Pancreas (tissue), 10 donors: Measurements from ENCODE around the gene PEX14. TPM values are rescaled to one million over a fixed set of nuclear protein-coding genes. Genes with fewer than 3 reads are reported as not detected.

ENCODE experiments used
- ATAC-seq, 4 donors: fragments of 200-7000 bp; cut with Tn5 transposase; one replicate each; pipeline versions ENCODE4 v1.8.0 to v1.9.1; 2020; ENCODE audit warnings: mild to moderate bottlenecking in 4 of 4, moderate library complexity in 4 of 4
- DNase-seq, 6 donors: peaks; one replicate each; pipeline ENCODE4 v3.0.0-alpha.2; 2020
- FAIRE-seq: peaks from 2 replicates; lab custom pipeline; 2012; peaks lifted over from hg19 to GRCh38; lab: Jason Lieb, UNC
- H3K27ac ChIP-seq, 4 donors: fragments of 200-600 bp; sonication (generic); 1 replicate in 3 of 4; 2 replicates in 1 of 4; pipeline versions ENCODE4 v1.5.0 to v1.8.0; 2020
- H3K27me3 ChIP-seq, 4 donors: fragments of 200-600 bp; one replicate each; pipeline ENCODE4 v1.8.0; 2021
- H3K36me3 ChIP-seq, 3 donors: fragments of 200-600 bp; sonication (generic) in 1 of 3; one replicate each; pipeline versions ENCODE4 v1.5.0 to v1.8.0; 2020 to 2021
- H3K4me1 ChIP-seq, 3 donors: fragments of 200-600 bp; one replicate each; pipeline ENCODE4 v1.8.0; 2021
- H3K4me3 ChIP-seq, 4 donors: fragments of 200-600 bp; sonication (generic) in 2 of 4; one replicate each; pipeline versions ENCODE4 v1.5.0 to v1.8.0; 2020 to 2021
- H3K9me3 ChIP-seq, 4 donors: fragments of 200-600 bp; one replicate each; pipeline ENCODE4 v1.8.0; 2021
- WGBS, 2 donors: extraction: QIAGEN DNeasy Blood & Tissue Kit; methylation state at CpG; one replicate each; pipeline ENCODE4 v1.1.7; 2013; 5-methylcytosine and 5-hydroxymethylcytosine counted together
- intact Hi-C, 3 donors: fragments of 100-400 bp; cut with DNase I; formaldehyde crosslinking; loops; one replicate each; pipeline versions ENCODE4 v1.11.1 to v1.14.2; 2022
- polyA plus RNA-seq, 2 donors: library from polyadenylated mRNA; stranded (reverse); fragments of 200-250 nt; gene quantifications; one replicate each; pipeline ENCODE4 v1.2.3, GENCODE V29; 2013
- total RNA-seq, 6 donors: library from RNA; stranded (reverse); fragmentation: NEBNext Ultra II Directional in 4 of 6; extraction: Animal tissue kit (Norgen Biotek cat#: 25700) in 4 of 6; gene quantifications; one replicate each; pipeline versions ENCODE4 v1.2.1 to v1.2.4, GENCODE V29; 2021 to 2023
- TF ChIP-seq, protein P1 (sequence below), 4 donors: fragments of 200-600 bp; sonication (generic) in 3 of 4; IDR thresholded peaks; one replicate each; pipeline versions ENCODE4 v1.5.0 to v1.8.0; 2021; ENCODE audit warnings: antibody characterized with exemption in 4 of 4
- donor health status: healthy with polysubstance abuse.
- donor health status: DM: no; HTN: no; CAD: no; lungs with moderate emphysema.
- donor health status: DM: no; HTN: no; CAD: no.
- donor health status: control.
- donor health status: control.
- donor health status: Bipolar disorder and iron deficiency.
- donor health status: DM: yes; HTN: yes; CAD: no.
- donor health status: DM: no; HTN: no; CAD: no.
- donor health status: DM: no; HTN: no; CAD: no.
- donor health status: DM: yes; HTN: yes; CAD: no.

PEX14 gene
- total and polyA plus RNA-seq, 8 donors = 6.0 to 12.8 (median 8.2) TPM

DNA sequence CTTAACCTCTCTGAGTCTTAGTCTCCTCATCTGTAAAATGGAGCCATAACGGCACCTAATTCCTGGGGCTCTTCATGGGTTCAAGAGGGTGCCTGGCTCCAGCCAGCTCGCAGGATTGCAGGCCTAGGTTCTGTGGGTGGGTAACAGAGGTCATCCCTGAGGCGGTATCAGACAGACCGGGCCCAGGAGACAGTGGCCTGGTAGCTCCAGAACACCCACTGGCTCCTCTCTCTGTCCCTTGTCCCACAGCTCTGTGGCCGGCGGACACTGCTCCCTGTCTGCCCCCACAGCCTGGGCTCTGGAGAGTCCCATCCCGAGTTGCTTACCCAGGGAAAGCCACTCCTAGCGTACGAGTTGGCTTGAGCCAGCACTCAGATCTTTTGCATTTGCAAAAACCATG lies 150.3 kb downstream of the PEX14 start:
- no peak for FAIRE-seq
- peaks cover 0 to 3% (median 0%) of the 10 kb centered on the region in 3 donors for H3K4me1 ChIP-seq
- intact Hi-C loops = no loop called here
- DNase-seq = peak in 2 of 6 donors; percentile 41 to 53
- no peaks in the 10 kb centered on the region for H3K27me3 ChIP-seq
- H3K27ac ChIP-seq = no peak overlapping the region
- no peaks in the 10 kb centered on the region for H3K9me3 ChIP-seq
- H3K4me3 ChIP-seq = no peak overlapping the region
- WGBS, 2 donors = 91 to 98% methylated on average over 9 of the region's 9 CpGs
- ATAC-seq = no peak
- TF ChIP-seq, protein P1, sequence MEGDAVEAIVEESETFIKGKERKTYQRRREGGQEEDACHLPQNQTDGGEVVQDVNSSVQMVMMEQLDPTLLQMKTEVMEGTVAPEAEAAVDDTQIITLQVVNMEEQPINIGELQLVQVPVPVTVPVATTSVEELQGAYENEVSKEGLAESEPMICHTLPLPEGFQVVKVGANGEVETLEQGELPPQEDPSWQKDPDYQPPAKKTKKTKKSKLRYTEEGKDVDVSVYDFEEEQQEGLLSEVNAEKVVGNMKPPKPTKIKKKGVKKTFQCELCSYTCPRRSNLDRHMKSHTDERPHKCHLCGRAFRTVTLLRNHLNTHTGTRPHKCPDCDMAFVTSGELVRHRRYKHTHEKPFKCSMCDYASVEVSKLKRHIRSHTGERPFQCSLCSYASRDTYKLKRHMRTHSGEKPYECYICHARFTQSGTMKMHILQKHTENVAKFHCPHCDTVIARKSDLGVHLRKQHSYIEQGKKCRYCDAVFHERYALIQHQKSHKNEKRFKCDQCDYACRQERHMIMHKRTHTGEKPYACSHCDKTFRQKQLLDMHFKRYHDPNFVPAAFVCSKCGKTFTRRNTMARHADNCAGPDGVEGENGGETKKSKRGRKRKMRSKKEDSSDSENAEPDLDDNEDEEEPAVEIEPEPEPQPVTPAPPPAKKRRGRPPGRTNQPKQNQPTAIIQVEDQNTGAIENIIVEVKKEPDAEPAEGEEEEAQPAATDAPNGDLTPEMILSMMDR (IDR thresholded peaks at IDR 0.05) = no peak
- no peaks in the 10 kb centered on the region for H3K36me3 ChIP-seq

DNA sequence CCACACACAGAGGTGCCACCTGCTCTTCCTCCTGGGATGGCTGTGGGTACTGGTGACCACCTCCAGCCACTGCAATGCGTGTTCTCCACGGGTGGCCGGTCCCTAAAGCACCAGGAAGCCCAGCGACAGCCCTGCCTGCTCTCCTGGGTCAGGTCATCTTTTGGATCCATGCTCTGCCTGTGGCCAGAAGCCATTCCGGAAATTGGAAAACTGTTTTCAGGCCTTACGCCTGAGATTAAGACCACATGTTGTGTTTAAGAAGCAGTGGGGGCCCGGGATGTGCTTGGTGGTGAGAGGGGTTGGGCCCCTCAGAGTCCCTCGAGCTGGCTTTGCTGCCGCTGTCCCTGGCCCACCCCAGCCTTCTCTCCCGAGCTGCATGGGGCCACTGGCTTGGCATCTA lies 150.8 kb downstream of the PEX14 start:
- no peaks in the 10 kb centered on the region for H3K36me3 ChIP-seq
- intact Hi-C loops = no loop called here
- H3K4me1 ChIP-seq = peaks cover 0 to 3% (median 0%) of the 10 kb centered on the region in 3 donors
- no peak overlapping the region for H3K27ac ChIP-seq
- H3K9me3 ChIP-seq = no peaks in the 10 kb centered on the region
- WGBS, 2 donors = 88 to 90% methylated on average over 10 of the region's 10 CpGs
- DNase-seq (peak in 1 of 6 donors; percentile 41), FAIRE-seq (no peak), ATAC-seq (no peak)
- no peak overlapping the region for H3K4me3 ChIP-seq
- TF ChIP-seq, protein P1 (IDR thresholded peaks at IDR 0.05) = no peak
- H3K27me3 ChIP-seq = no peaks in the 10 kb centered on the region

DNA sequence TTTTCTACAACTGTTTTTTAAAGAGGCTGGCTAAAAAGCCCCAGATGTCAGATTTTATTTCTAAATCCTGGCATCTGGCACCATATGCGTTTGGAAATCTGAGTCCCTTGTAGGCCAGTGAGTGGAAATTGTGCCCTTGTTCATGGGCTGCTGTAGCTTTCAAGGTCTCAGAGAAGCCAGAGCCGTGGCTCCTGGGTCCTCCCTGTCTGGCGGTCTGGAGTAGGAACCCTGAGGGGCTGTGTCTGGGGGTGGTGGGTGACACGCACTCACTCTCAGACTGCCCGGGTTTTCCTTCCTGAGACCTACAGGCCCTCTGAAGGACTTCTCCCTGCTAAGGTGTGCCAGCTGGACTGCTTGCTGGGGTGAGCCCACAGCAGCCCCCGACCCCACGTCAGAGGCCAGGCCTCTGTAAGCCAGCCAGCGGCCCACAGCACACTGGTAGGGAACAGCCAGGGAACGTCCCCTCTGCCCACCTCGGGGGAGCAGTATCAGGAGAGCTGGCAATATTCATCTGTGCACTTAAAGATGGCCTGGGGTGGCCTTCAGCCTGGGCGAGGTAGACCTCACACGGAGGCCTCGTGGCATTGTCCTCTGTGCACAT lies 151.5 kb downstream of the PEX14 start:
- no peaks in the 10 kb centered on the region for H3K9me3 ChIP-seq
- no peak for FAIRE-seq
- intact Hi-C loops = no loop called here
- WGBS, 2 donors = 90 to 92% methylated on average over 13 of the region's 13 CpGs
- no peak overlapping the region for H3K27ac ChIP-seq
- TF ChIP-seq, protein P1 (IDR thresholded peaks at IDR 0.05) = no peak
- peak in 2 of 6 donors; percentile 37 to 52 for DNase-seq
- no peaks in the 10 kb centered on the region for H3K27me3 ChIP-seq
- no peak for ATAC-seq
- H3K4me3 ChIP-seq = no peak overlapping the region
- H3K36me3 ChIP-seq = no peaks in the 10 kb centered on the region
- H3K4me1 ChIP-seq = peaks cover 0 to 3% (median 0%) of the 10 kb centered on the region in 3 donors

DNA sequence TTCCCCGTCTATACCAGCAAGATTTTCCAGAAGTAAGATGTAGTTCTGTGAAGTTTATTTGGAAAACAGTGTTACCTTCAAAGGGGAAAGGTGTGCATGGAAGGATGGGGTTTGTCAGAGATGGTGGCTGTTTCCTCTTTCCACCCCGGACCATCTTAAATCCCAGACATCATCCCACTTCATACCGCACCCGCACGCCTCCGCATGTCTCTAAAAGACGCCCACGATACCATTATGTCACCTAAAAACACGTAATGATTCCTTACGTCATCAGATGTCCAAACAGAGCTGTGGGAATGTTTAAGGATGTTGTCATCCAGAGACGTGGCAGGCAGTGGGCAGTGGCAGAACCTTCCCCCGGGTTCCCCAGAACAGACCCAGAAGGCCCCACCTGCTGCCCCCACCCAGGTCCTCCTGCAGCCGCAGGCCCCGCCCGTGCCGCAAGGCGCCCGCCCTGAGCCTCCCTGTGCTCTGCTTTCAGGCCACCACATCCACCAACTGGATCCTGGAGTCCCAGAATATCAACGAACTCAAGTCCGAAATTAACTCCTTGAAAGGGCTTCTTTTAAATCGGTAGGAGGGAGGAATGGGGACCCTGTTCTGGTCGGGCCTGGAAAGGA lies 152.2 kb downstream of the PEX14 start:
- 90 to 93% methylated on average over 21 to 22 of the region's 22 CpGs for WGBS, 2 donors
- H3K4me3 ChIP-seq = no peak overlapping the region
- peak overlapping the region in 1 of 4 donors; percentile 44 for H3K27ac ChIP-seq
- no peak for ATAC-seq
- FAIRE-seq = no peak
- intact Hi-C loops = no loop called here
- peak in 1 of 6 donors; percentile 46 for DNase-seq
- H3K36me3 ChIP-seq = no peaks in the 10 kb centered on the region
- H3K27me3 ChIP-seq = no peaks in the 10 kb centered on the region
- H3K9me3 ChIP-seq = no peaks in the 10 kb centered on the region
- peaks cover 0 to 3% (median 0%) of the 10 kb centered on the region in 3 donors for H3K4me1 ChIP-seq
- TF ChIP-seq, protein P1 (IDR thresholded peaks at IDR 0.05) = no peak

DNA sequence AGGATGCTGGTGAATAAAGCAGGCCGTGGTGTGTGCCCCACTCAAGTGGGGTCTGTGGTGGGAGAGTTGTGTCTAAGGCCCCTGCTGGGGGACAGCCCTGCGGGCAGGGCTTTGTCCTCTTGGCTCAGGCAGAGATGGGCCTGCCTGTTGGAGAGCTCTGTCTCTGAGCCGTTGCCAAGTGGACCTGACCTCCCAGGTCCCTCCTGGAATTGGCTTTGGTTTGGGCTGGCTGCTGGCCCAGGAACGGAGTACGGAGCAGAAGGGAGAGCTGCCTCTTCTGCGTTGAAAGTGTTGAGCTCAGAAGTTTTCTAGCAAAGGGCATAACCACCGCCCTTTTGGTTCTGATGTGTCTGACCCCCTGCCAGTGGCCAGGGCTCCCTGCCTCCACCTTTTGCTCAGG lies 153.9 kb downstream of the PEX14 start:
- peaks cover 0 to 3% (median 0%) of the 10 kb centered on the region in 3 donors for H3K4me1 ChIP-seq
- 32% methylated on average over 7 of the region's 7 CpGs for WGBS, 2 donors
- intact Hi-C loops = no loop called here
- H3K4me3 ChIP-seq = no peak overlapping the region
- H3K27me3 ChIP-seq = no peaks in the 10 kb centered on the region
- H3K27ac ChIP-seq = peak overlapping the region in 1 of 4 donors; percentile 11
- no peak for FAIRE-seq
- TF ChIP-seq, protein P1 (IDR thresholded peaks at IDR 0.05) = no peak
- peak; percentile 50 to 80 (median 62) for DNase-seq
- ATAC-seq = peak; percentile 49 to 73 (median 61)
- no peaks in the 10 kb centered on the region for H3K36me3 ChIP-seq
- no peaks in the 10 kb centered on the region for H3K9me3 ChIP-seq
